ENCODE measurements around the gene CCDC73.

DNA sequence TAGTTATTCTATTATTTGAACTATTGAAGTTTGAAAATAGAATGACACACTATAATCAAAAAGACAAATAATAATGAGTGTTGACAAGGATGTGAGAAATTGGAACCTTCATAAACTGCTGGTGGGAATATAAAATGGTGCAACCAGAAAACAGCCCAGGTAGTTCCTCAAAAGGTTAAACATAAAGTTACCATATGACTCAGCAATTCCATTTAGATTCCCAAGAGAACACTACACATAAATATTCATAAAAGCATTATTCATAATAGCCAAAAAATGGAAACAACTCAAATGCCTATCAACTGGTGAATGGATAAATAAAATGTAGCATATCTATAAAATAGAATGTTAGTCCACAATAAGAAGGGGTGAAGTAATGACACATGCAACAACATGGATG, 21.7 kb downstream of the CCDC73 start:
- TF ChIP-seq, protein P1, sequence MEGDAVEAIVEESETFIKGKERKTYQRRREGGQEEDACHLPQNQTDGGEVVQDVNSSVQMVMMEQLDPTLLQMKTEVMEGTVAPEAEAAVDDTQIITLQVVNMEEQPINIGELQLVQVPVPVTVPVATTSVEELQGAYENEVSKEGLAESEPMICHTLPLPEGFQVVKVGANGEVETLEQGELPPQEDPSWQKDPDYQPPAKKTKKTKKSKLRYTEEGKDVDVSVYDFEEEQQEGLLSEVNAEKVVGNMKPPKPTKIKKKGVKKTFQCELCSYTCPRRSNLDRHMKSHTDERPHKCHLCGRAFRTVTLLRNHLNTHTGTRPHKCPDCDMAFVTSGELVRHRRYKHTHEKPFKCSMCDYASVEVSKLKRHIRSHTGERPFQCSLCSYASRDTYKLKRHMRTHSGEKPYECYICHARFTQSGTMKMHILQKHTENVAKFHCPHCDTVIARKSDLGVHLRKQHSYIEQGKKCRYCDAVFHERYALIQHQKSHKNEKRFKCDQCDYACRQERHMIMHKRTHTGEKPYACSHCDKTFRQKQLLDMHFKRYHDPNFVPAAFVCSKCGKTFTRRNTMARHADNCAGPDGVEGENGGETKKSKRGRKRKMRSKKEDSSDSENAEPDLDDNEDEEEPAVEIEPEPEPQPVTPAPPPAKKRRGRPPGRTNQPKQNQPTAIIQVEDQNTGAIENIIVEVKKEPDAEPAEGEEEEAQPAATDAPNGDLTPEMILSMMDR (IDR thresholded peaks at IDR 0.05; ENCODE audit: low read depth, low read length, missing input control): no peak
- TF ChIP-seq EGR1 (IDR thresholded peaks at IDR 0.05; ENCODE audit: low read depth in 2 of 2) (no peak), YY1 (IDR thresholded peaks at IDR 0.05) (no peak)
- TF ChIP-seq, protein P2, sequence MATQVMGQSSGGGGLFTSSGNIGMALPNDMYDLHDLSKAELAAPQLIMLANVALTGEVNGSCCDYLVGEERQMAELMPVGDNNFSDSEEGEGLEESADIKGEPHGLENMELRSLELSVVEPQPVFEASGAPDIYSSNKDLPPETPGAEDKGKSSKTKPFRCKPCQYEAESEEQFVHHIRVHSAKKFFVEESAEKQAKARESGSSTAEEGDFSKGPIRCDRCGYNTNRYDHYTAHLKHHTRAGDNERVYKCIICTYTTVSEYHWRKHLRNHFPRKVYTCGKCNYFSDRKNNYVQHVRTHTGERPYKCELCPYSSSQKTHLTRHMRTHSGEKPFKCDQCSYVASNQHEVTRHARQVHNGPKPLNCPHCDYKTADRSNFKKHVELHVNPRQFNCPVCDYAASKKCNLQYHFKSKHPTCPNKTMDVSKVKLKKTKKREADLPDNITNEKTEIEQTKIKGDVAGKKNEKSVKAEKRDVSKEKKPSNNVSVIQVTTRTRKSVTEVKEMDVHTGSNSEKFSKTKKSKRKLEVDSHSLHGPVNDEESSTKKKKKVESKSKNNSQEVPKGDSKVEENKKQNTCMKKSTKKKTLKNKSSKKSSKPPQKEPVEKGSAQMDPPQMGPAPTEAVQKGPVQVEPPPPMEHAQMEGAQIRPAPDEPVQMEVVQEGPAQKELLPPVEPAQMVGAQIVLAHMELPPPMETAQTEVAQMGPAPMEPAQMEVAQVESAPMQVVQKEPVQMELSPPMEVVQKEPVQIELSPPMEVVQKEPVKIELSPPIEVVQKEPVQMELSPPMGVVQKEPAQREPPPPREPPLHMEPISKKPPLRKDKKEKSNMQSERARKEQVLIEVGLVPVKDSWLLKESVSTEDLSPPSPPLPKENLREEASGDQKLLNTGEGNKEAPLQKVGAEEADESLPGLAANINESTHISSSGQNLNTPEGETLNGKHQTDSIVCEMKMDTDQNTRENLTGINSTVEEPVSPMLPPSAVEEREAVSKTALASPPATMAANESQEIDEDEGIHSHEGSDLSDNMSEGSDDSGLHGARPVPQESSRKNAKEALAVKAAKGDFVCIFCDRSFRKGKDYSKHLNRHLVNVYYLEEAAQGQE (IDR thresholded peaks at IDR 0.05): no peak
- TF ChIP-seq, protein P3, sequence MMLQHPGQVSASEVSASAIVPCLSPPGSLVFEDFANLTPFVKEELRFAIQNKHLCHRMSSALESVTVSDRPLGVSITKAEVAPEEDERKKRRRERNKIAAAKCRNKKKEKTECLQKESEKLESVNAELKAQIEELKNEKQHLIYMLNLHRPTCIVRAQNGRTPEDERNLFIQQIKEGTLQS (IDR thresholded peaks at IDR 0.05): no peak
